Type B pancreatic cell (in vitro differentiated cells): ENCODE data around the gene GPATCH11. TPM values are rescaled to one million over a fixed set of nuclear protein-coding genes. Genes with fewer than 3 reads are reported as not detected.

Source experiments
- DNase-seq: peaks from one replicate; pipeline ENCODE4 v3.0.0; 2021; ENCODE audit warnings: mixed read lengths; ENCODE audit not compliant: unreplicated experiment; ENCODE audit errors: extremely low spot score
- H3K27ac Mint-ChIP-seq: 2 replicates; pipeline ENCODE4 v1.8.0; 2021; ENCODE audit warnings: mild to moderate bottlenecking, mixed read lengths
- H3K27me3 Mint-ChIP-seq: 2 replicates; pipeline ENCODE4 v1.8.0; 2021; ENCODE audit warnings: mixed read lengths
- H3K36me3 Mint-ChIP-seq: 2 replicates; pipeline ENCODE4 v1.8.0; 2021; ENCODE audit warnings: mixed read lengths
- H3K4me1 Mint-ChIP-seq: one replicate; pipeline ENCODE4 v1.8.0; 2021; ENCODE audit warnings: mixed read lengths; ENCODE audit not compliant: unreplicated experiment
- H3K4me3 Mint-ChIP-seq: 2 replicates; pipeline ENCODE4 v1.8.0; 2021; ENCODE audit warnings: mild to moderate bottlenecking, mixed read lengths
- H3K9me3 Mint-ChIP-seq: 2 replicates; pipeline ENCODE4 v1.8.0; 2021; ENCODE audit warnings: mixed read lengths
- total RNA-seq: library from RNA; stranded (reverse); gene quantifications from 2 replicates; pipeline ENCODE4 v1.2.1, GENCODE V29; 2021; ENCODE audit warnings: low replicate concordance
- TF ChIP-seq, protein P1 (sequence below): fragments of 200-600 bp; sonication (generic); conservative IDR thresholded peaks from 2 replicates; pipeline ENCODE4 v1.5.0; 2021; ENCODE audit warnings: antibody characterized with exemption, mild to moderate bottlenecking

GPATCH11 gene
- total RNA-seq, 1 donor from 2014 or later = 7.8 TPM

DNA sequence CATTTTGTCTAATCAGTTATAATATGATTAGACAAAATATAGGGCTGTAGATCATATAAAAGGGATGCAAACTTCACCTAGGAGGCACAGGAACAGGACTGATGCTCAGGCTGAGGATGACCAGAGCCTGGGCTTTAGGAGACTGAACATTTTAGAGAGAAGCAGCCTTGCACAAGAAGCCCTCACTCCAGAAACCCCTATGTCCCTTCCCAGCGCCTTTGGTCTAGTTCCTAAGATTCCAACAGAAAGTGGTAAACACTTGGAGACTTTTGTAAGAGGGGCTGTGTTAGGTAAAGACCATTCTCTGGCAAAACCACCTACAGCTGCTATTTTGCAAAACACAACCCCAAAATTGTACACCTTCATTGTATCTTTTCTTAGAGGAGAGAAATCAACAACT lies 33.2 kb downstream of the GPATCH11 start:
- Mint-ChIP-seq H3K9me3 (no peaks in the 10 kb centered on the region), H3K27ac (no peak overlapping the region), H3K27me3 (no peaks in the 10 kb centered on the region), H3K4me1 (no peaks in the 10 kb centered on the region), H3K4me3 (no peak overlapping the region), H3K36me3 (peaks cover 29% of the 10 kb centered on the region)
- TF ChIP-seq, protein P1, sequence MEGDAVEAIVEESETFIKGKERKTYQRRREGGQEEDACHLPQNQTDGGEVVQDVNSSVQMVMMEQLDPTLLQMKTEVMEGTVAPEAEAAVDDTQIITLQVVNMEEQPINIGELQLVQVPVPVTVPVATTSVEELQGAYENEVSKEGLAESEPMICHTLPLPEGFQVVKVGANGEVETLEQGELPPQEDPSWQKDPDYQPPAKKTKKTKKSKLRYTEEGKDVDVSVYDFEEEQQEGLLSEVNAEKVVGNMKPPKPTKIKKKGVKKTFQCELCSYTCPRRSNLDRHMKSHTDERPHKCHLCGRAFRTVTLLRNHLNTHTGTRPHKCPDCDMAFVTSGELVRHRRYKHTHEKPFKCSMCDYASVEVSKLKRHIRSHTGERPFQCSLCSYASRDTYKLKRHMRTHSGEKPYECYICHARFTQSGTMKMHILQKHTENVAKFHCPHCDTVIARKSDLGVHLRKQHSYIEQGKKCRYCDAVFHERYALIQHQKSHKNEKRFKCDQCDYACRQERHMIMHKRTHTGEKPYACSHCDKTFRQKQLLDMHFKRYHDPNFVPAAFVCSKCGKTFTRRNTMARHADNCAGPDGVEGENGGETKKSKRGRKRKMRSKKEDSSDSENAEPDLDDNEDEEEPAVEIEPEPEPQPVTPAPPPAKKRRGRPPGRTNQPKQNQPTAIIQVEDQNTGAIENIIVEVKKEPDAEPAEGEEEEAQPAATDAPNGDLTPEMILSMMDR = no peak
- no peak for DNase-seq

DNA sequence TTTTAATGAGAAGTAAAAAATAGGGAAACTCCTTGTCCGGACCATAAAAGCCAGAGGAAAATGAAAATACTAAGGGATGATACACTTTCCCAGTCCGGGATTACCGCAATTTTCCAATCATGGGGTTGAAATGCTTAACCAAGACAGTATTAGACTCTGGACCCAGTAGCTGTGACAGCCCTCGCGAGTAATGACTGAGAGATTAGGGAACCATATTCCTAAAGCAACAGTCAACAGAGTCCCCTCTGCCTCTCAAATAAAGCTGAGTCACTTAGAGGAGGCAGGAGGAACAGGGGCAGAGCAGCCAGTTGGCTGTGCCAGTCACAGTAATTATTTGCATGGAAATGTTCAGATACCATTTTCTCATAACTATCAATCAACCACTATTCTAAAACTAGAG lies 34.8 kb downstream of the GPATCH11 start:
- Mint-ChIP-seq H3K36me3 (peaks cover 27% of the 10 kb centered on the region), H3K27me3 (no peaks in the 10 kb centered on the region), H3K27ac (no peak overlapping the region), H3K4me1 (no peaks in the 10 kb centered on the region), H3K9me3 (no peaks in the 10 kb centered on the region), H3K4me3 (no peak overlapping the region)
- TF ChIP-seq, protein P1 = no peak
- DNase-seq = no peak

DNA sequence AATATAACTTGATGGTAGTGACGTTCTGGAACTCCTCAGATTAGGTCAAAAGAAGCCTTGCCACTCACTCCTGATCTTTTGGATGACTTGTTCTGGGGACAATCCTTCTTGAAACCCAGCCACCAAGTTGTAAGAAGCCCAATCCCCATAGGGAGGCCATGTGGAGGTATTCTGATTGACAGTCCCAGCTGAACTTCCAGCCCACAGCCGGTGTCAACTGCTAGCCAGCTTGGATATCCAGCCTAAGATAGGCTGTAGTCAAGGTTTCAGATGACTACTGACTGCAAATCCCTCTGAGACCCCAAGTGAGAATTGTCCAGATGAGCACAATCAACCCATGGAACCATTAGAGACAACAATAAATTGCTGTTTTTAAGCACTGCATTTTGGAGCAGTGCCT lies 41.1 kb downstream of the GPATCH11 start:
- no peak overlapping the region for H3K4me3 Mint-ChIP-seq
- DNase-seq = no peak
- no peak overlapping the region for H3K27ac Mint-ChIP-seq
- H3K4me1 Mint-ChIP-seq = no peaks in the 10 kb centered on the region
- no peaks in the 10 kb centered on the region for H3K9me3 Mint-ChIP-seq
- H3K36me3 Mint-ChIP-seq = peaks cover 51% of the 10 kb centered on the region
- no peaks in the 10 kb centered on the region for H3K27me3 Mint-ChIP-seq
- TF ChIP-seq, protein P1 = no peak

DNA sequence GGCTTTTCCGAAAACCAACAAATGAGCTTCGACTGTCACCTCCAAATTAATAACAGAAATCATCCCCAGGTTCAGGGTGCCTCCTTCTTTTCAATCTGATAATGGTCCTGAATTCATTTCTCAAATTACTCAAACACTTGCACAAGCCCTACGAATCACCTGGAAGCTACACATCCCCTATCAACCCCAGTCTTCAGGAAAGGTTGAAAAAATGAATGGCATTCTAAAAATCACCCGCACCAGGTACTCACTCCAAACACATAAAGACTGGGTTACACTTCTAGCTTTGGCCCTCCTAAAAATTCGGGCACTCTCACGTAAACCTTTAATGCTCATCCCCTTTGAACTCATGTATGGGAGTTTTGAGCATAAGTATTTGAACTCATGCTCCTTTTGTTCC lies 48.6 kb downstream of the GPATCH11 start:
- Mint-ChIP-seq H3K4me3 (no peak overlapping the region), H3K9me3 (no peaks in the 10 kb centered on the region), H3K27ac (no peak overlapping the region), H3K36me3 (peaks cover 49% of the 10 kb centered on the region), H3K4me1 (no peaks in the 10 kb centered on the region), H3K27me3 (no peaks in the 10 kb centered on the region)
- TF ChIP-seq, protein P1 = no peak
- no peak for DNase-seq

DNA sequence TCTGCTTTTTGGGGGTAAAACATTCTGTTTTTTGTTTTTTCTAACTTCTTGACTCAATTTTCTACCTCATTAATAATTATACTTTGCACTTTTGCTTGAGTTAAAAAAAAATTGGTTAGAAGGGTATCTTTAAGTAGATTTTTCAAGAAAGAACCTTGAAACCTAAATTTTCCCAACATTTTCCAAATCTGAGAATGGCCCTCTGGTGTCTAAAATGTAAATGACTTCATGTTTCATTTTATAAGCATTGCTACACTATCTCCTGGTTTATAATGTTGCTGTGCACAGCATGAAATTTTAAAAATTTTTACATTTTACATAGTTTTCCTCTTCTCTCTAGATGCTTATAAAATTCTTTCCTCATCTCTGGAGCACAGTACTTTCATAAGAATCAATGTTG lies 58.2 kb downstream of the GPATCH11 start:
- Mint-ChIP-seq H3K9me3 (no peaks in the 10 kb centered on the region), H3K36me3 (peaks cover 23% of the 10 kb centered on the region), H3K4me3 (no peak overlapping the region), H3K27me3 (no peaks in the 10 kb centered on the region), H3K4me1 (no peaks in the 10 kb centered on the region), H3K27ac (no peak overlapping the region)
- TF ChIP-seq, protein P1 = peak; percentile 46
- DNase-seq = no peak

DNA sequence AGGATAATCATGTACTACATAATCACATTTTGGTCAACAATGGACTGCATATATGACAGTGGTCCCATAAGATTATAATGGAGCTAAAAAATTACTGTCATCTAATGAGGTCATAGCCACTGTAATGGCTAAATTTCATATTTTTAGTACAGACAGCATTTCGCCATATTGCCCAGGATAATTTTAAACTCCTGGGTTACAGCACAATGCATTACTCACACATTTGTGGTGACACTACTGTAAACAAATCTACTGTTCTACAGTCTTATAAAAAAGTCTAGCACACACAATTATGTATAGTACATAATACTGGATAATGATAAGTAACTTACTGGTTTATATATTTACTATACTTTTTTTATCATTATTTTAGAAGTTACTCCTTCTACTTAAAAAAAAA lies 59.7 kb downstream of the GPATCH11 start:
- peaks cover 8% of the 10 kb centered on the region for H3K4me1 Mint-ChIP-seq
- H3K36me3 Mint-ChIP-seq = peaks cover 34% of the 10 kb centered on the region
- no peaks in the 10 kb centered on the region for H3K27me3 Mint-ChIP-seq
- H3K9me3 Mint-ChIP-seq = peaks cover 4% of the 10 kb centered on the region
- TF ChIP-seq, protein P1 = no peak
- H3K27ac Mint-ChIP-seq = no peak overlapping the region
- H3K4me3 Mint-ChIP-seq = no peak overlapping the region
- DNase-seq = no peak
